HEK293 (cell line): ENCODE data around the gene CASK.
A peak's percentile ranks its signal among the peaks of the same experiment; 100 is the strongest.

Experiments
- GFI1B ChIP-seq: fragments of 450-650 bp; formaldehyde crosslinking; IDR thresholded peaks from 2 replicates; pipeline ENCODE4 v1.5.1; 2016; ENCODE audit warnings: missing biosample characterization, missing genetic modification characterization
- HOXA7 ChIP-seq: sonication (generic); formaldehyde crosslinking; IDR thresholded peaks from 2 replicates; pipeline ENCODE4 v1.8.1; 2022; ENCODE audit warnings: missing genetic modification reagents, borderline replicate concordance
- INSM2 ChIP-seq: fragments of 450-650 bp; formaldehyde crosslinking; IDR thresholded peaks from 2 replicates; pipeline ENCODE4 v1.5.1; 2016; ENCODE audit warnings: missing biosample characterization, missing genetic modification characterization
- OSR2 ChIP-seq: fragments of 450-650 bp; formaldehyde crosslinking; IDR thresholded peaks from 2 replicates; pipeline ENCODE4 v1.5.1; 2016; ENCODE audit warnings: missing biosample characterization, missing genetic modification characterization
- PRDM10 ChIP-seq: fragments of 450-650 bp; formaldehyde crosslinking; IDR thresholded peaks from 2 replicates; pipeline ENCODE4 v1.5.1; 2016; ENCODE audit warnings: missing biosample characterization, missing genetic modification characterization
- PRDM6 ChIP-seq: fragments of 450-650 bp; formaldehyde crosslinking; IDR thresholded peaks from 2 replicates; pipeline ENCODE4 v1.5.1; 2017; ENCODE audit warnings: missing biosample characterization, missing genetic modification characterization
- SCRT1 ChIP-seq: fragments of 450-650 bp; formaldehyde crosslinking; IDR thresholded peaks from 2 replicates; pipeline ENCODE4 v1.5.1; 2016; ENCODE audit warnings: missing biosample characterization, missing genetic modification characterization, borderline replicate concordance
- SP3 ChIP-seq: fragments of 450-650 bp; formaldehyde crosslinking; IDR thresholded peaks from 2 replicates; pipeline ENCODE4 v1.5.1; 2016; ENCODE audit warnings: missing biosample characterization, missing genetic modification characterization
- TCF7L2 ChIP-seq: IDR thresholded peaks from 2 replicates; pipeline ENCODE4 v1.6.1; 2011; ENCODE audit warnings: low read depth, mild to moderate bottlenecking, inconsistent platforms, low read length, moderate library complexity, borderline replicate concordance
- TRIM28 ChIP-seq: IDR thresholded peaks from 2 replicates; pipeline ENCODE4 v1.6.1; 2011; ENCODE audit warnings: low read length, control low read depth, borderline replicate concordance
- ZFP69B ChIP-seq: fragments of 450-650 bp; formaldehyde crosslinking; IDR thresholded peaks from 2 replicates; pipeline ENCODE4 v1.5.1; 2016; ENCODE audit warnings: missing biosample characterization, missing genetic modification characterization
- ZNF132 ChIP-seq: fragments of 450-650 bp; formaldehyde crosslinking; IDR thresholded peaks from 2 replicates; pipeline ENCODE4 v1.5.1; 2017; ENCODE audit warnings: missing biosample characterization, missing genetic modification characterization, borderline replicate concordance
- ZNF148 ChIP-seq: fragments of 450-650 bp; formaldehyde crosslinking; IDR thresholded peaks from 2 replicates; pipeline ENCODE4 v1.5.0; 2017; ENCODE audit warnings: missing biosample characterization, missing genetic modification characterization, borderline replicate concordance
- ZNF184 ChIP-seq: fragments of 450-650 bp; IDR thresholded peaks from 2 replicates; pipeline ENCODE4 v1.5.1; 2018; ENCODE audit warnings: missing biosample characterization, mild to moderate bottlenecking, missing genetic modification characterization
- ZNF24 ChIP-seq: fragments of 450-650 bp; formaldehyde crosslinking; IDR thresholded peaks from 2 replicates; pipeline ENCODE4 v1.5.1; 2016; ENCODE audit warnings: missing biosample characterization, missing genetic modification characterization
- ZNF280C ChIP-seq: fragments of 450-650 bp; formaldehyde crosslinking; IDR thresholded peaks from 2 replicates; pipeline ENCODE4 v1.5.1; 2016; ENCODE audit warnings: missing biosample characterization, missing genetic modification characterization
- ZNF324 ChIP-seq: fragments of 450-650 bp; formaldehyde crosslinking; IDR thresholded peaks from 2 replicates; pipeline ENCODE4 v1.5.1; 2016; ENCODE audit warnings: missing biosample characterization, missing genetic modification characterization
- ZNF350 ChIP-seq: fragments of 450-650 bp; formaldehyde crosslinking; IDR thresholded peaks from 2 replicates; pipeline ENCODE4 v1.5.0; 2017; ENCODE audit warnings: missing biosample characterization, mild to moderate bottlenecking, missing genetic modification characterization
- ZNF394 ChIP-seq: fragments of 450-650 bp; formaldehyde crosslinking; IDR thresholded peaks from 2 replicates; pipeline ENCODE4 v1.5.1; 2016; ENCODE audit warnings: missing biosample characterization, missing genetic modification characterization, mild to moderate bottlenecking, moderate library complexity, borderline replicate concordance
- ZNF560 ChIP-seq: fragments of 450-650 bp; formaldehyde crosslinking; IDR thresholded peaks from 2 replicates; pipeline ENCODE4 v1.5.1; 2017; ENCODE audit warnings: missing biosample characterization, missing genetic modification characterization, borderline replicate concordance
- ZNF580 ChIP-seq: fragments of 450-650 bp; formaldehyde crosslinking; IDR thresholded peaks from 2 replicates; pipeline ENCODE4 v1.5.1; 2016; ENCODE audit warnings: missing biosample characterization, missing genetic modification characterization
- ZNF629 ChIP-seq: fragments of 450-650 bp; formaldehyde crosslinking; IDR thresholded peaks from 2 replicates; pipeline ENCODE4 v1.5.1; 2017; ENCODE audit warnings: missing biosample characterization, missing genetic modification characterization
- ZNF639 ChIP-seq: fragments of 450-650 bp; formaldehyde crosslinking; IDR thresholded peaks from 2 replicates; pipeline ENCODE4 v1.5.1; 2016; ENCODE audit warnings: missing biosample characterization, missing genetic modification characterization
- ZNF660 ChIP-seq: fragments of 450-650 bp; IDR thresholded peaks from 2 replicates; pipeline ENCODE4 v1.5.1; 2018; ENCODE audit warnings: missing biosample characterization, mild to moderate bottlenecking, missing genetic modification characterization
- ZXDB ChIP-seq: fragments of 450-650 bp; formaldehyde crosslinking; IDR thresholded peaks from 2 replicates; pipeline ENCODE4 v1.5.1; 2016; ENCODE audit warnings: missing biosample characterization, missing genetic modification characterization

Gene CASK

GRCh38 chrX:41468647-41469323, 454.6 kb downstream of the CASK start (continued):
- no peak for TF ChIP-seq ZNF350 (tag by site-specific recombination)
- no peak for TF ChIP-seq ZNF132 (tag by site-specific recombination)
- TF ChIP-seq ZXDB (tag by site-specific recombination) = peak; percentile 53
- TF ChIP-seq OSR2 (tag by site-specific recombination) = peak; percentile 17; the same call in 1 of the 2 replicates
- TF ChIP-seq ZNF560 = no peak
- TF ChIP-seq INSM2 (tag by site-specific recombination) = peak; percentile 77
- TF ChIP-seq SP3 = no peak
- no peak for TF ChIP-seq ZNF148 (tag by site-specific recombination)
- TF ChIP-seq PRDM6 (tag by site-specific recombination) = peak; percentile 75
- TF ChIP-seq ZNF394 (tag by site-specific recombination) = no peak
- TF ChIP-seq ZFP69B (tag by site-specific recombination) = no peak
- TF ChIP-seq ZNF660 (tag by site-specific recombination) = no peak
- TF ChIP-seq SCRT1 = no peak
- no peak for TF ChIP-seq ZNF324 (tag by site-specific recombination)
- no peak for TF ChIP-seq GFI1B (tag by site-specific recombination)
- no peak for TF ChIP-seq HOXA7 (CRISPR knock-in tag)
- peak; percentile 76 for TF ChIP-seq ZNF629 (tag by site-specific recombination)
- no peak for TF ChIP-seq ZNF580 (tag by site-specific recombination)
- TF ChIP-seq ZNF184 (tag by site-specific recombination) = peak; percentile 55; the same call in 1 of the 2 replicates
- TF ChIP-seq ZNF639 = no peak
- no peak for TF ChIP-seq ZNF24 (tag by site-specific recombination)
- no peak for TF ChIP-seq ZNF280C (tag by site-specific recombination)
- TF ChIP-seq PRDM10 (tag by site-specific recombination) = 0 out of 2 replicates have a peak, but pooled peaks have one; percentile 11
- TF ChIP-seq TRIM28 = peak; percentile 75; the same call in 1 of the 2 replicates
- TF ChIP-seq TCF7L2 = no peak
